Measurements from ENCODE around the gene DUSP12.

Gene DUSP12

DNA sequence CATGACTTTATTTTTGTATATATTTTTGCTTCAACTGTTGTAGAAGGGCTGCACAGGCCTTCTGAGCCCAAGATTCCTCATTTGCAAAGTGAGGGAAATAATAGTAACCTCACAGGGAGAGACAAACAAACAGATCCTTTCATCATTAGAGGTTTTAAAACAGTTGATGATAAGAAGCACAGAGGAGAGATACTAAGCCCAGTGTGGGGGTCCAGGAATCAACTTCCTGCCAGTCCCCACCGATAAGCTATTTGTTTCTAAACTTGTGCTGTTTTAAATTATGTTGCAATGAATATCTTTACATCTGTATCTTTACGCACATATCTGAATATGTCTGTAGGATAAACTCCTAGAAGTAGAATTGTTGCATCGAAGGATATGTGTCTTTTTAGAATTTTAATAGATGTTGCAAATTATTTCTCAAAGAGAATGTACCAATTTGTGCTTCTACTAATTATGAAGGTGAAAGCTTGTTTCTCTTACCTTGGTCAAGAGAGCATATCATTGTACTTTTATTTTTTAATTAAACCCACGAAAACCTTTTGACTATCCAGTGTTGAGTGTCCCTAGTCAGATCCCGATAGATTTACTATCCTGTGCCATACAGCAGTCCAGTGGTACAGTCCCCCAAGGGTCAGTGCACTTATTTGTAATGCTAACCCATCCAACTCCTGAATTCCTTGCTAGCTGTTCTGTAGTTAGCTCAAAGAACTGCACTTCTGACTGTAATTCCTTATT is 17.4 kb upstream of the DUSP12 start:
- CTCF ChIA-PET, result interaction anchor here (1.0 to 8.4 kb wide), 5 partner anchors 9 to 249 kb away, joined by 3 to 79 read pairs (median 4); no protein-coding TSS in a partner anchor
- DNase-seq (ENCODE audit: extremely low spot score), result no peak
- TF ChIP-seq, protein P1, sequence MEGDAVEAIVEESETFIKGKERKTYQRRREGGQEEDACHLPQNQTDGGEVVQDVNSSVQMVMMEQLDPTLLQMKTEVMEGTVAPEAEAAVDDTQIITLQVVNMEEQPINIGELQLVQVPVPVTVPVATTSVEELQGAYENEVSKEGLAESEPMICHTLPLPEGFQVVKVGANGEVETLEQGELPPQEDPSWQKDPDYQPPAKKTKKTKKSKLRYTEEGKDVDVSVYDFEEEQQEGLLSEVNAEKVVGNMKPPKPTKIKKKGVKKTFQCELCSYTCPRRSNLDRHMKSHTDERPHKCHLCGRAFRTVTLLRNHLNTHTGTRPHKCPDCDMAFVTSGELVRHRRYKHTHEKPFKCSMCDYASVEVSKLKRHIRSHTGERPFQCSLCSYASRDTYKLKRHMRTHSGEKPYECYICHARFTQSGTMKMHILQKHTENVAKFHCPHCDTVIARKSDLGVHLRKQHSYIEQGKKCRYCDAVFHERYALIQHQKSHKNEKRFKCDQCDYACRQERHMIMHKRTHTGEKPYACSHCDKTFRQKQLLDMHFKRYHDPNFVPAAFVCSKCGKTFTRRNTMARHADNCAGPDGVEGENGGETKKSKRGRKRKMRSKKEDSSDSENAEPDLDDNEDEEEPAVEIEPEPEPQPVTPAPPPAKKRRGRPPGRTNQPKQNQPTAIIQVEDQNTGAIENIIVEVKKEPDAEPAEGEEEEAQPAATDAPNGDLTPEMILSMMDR (IDR thresholded peaks at IDR 0.05; ENCODE audit: control extremely low read depth, extremely low read depth, low read depth, missing control alignments), result no peak
- POLR2A ChIA-PET, result no interaction called here

DNA sequence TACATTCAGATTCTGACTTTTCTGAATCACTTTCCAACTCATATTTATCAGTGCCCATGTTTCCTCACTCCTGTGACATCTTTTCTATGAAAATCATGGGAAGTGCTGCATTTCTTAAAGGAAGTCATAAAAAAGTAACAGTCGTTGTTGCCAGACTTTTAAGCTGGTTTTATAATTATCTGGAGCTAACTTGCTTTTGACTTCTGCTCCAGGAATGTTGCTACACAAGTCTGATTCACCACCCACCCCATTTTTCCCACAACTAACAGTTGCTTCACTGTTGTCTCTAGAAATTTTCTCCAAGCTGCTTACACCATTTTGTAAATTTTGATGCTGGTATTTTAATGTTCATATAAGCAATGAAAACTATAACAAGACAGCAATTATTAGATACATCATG is 16.1 kb upstream of the DUSP12 start:
- CTCF ChIA-PET, result interaction anchor here (1.0 to 8.4 kb wide), 5 partner anchors 21 to 251 kb away, joined by 3 to 79 read pairs (median 3); no protein-coding TSS in a partner anchor
- no peak for DNase-seq (ENCODE audit: extremely low spot score)
- POLR2A ChIA-PET, result no interaction called here
- TF ChIP-seq, protein P1 (IDR thresholded peaks at IDR 0.05; ENCODE audit: control extremely low read depth, extremely low read depth, low read depth, missing control alignments), result no peak

DNA sequence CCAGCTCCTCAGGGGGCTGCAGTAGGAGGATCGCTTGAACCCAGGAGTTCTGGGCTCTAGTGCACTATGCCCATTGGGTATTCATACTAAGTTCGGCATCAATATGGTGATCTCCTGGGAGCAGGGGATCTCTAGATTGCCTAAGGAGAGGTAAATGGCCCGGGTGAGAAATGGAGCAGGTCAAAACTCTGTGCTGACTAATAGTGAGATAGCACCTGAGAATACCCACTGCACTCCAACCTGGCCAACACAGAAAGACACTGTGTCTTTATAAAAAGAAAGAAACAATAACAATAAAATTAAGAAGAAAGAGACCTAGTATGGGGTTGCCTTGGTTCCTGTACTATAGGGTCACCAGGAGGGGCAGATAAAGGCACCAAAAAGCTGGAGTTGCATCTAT is 13.7 kb upstream of the DUSP12 start:
- POLR2A ChIA-PET, result no interaction called here
- TF ChIP-seq, protein P1 (IDR thresholded peaks at IDR 0.05; ENCODE audit: control extremely low read depth, extremely low read depth, low read depth, missing control alignments), result no peak
- DNase-seq (ENCODE audit: extremely low spot score), result no peak
- CTCF ChIA-PET, result interaction anchor here (0.8 to 8.4 kb wide), 5 partner anchors 13 to 251 kb away, joined by 3 to 79 read pairs (median 5); partner anchors contain the start of gene FCRLB

DNA sequence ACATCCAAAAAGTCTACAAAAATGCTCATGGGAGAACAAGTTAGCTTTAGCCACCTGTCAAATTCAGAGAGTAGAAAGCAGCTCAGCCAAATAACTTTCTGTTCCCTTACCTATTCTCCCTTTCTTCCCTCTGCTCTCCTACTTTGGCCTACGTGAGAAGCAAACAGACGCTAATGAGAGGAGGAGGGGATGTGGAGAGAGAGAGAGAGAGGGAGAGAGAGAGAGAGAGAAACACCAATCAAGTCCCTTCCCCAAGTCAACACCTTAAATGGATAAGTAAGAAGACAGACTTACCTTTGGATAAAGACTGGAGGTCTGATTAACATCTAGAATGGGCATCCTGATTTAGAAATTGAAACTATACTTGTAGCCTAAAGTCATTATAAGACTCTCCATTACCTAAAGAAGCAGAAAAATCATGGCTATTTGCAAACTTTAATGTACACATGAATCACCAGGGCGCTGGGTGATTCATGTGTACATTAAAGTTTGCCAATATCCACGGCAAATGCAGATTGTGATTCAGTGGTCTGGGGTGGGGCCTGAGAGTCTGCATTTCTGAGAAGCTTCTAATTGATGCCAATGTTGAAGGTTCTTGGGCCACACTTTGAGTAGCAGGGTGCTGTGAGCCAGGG is 13.1 kb upstream of the DUSP12 start:
- CTCF ChIA-PET, result interaction anchor here (0.8 to 8.4 kb wide), 11 partner anchors 9 to 301 kb away, joined by 3 to 79 read pairs (median 6); partner anchors contain the start of genes DUSP12 and FCRLB
- TF ChIP-seq, protein P1 (IDR thresholded peaks at IDR 0.05; ENCODE audit: control extremely low read depth, extremely low read depth, low read depth, missing control alignments), result no peak
- DNase-seq (ENCODE audit: extremely low spot score), result no peak
- POLR2A ChIA-PET, result no interaction called here

DNA sequence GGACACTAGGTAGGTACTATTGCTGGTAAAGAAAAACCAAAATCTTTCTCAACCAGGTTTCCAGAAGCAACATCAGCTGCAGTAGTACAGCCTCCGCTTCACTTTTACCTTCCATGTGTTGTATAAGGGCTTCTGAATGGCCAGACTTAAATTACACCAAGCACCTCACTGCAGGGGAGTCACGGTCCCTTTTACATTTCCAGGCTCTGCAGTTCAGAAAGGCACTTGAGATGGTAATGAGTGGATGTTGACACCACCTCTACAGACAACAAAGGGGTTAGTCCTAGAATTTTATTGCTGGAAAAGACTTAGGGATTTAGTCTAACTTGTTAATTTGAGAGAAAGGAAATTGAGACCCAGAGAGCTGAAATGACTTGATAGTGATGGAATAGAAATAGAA is 12.0 kb upstream of the DUSP12 start:
- no peak for DNase-seq (ENCODE audit: extremely low spot score)
- ChIA-PET POLR2A (interaction anchor here (0.5 kb wide), 1 partner anchor 1719 kb away, joined by 3 read pairs; no protein-coding TSS in a partner anchor), CTCF (interaction anchor here (1.0 to 8.4 kb wide), 15 partner anchors 10 to 347 kb away, joined by 3 to 79 read pairs (median 9); partner anchors contain the start of genes DUSP12, FCRLA and FCRLB)
- TF ChIP-seq, protein P1 (IDR thresholded peaks at IDR 0.05; ENCODE audit: control extremely low read depth, extremely low read depth, low read depth, missing control alignments), result no peak

DNA sequence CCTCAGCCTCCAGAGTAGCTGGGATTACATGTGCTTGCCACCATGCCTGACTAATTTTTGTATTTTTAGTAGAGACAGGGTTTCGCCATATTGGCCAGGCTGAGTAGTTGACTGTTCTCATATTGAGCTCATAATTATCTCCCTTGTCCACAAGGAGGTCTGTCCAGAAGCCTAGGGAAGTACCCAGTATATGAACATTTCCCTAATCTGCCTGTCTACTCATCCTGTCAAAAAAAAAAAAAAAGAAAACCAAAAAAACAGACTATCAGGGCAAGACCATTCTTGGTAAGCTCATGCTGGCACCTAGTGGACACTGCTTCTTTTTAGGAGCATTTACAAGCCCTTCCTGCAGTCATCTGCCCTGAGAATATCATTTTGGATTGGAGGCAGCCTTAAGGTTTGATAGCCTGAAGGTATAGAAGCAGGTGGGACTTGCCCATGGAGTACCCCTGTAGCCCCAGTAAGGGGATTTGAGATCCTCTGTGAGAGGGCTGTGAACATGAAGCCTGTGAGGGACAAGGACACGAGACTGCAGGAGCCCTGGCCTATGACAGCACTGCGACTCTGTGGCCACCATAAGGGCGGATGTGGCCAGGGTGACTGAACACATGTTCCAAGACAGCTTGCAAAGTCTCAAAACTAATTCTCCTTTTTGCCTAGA is 10.8 kb upstream of the DUSP12 start:
- CTCF ChIA-PET, result interaction anchor here (0.6 to 8.4 kb wide), 29 partner anchors 9 to 348 kb away, joined by 3 to 79 read pairs (median 4); partner anchors contain the start of genes DUSP12, FCRLA, FCRLB and HSPA6
- TF ChIP-seq, protein P1 (IDR thresholded peaks at IDR 0.05; ENCODE audit: control extremely low read depth, extremely low read depth, low read depth, missing control alignments), result peak; percentile 72
- peak; percentile 45 for DNase-seq (ENCODE audit: extremely low spot score)
- POLR2A ChIA-PET, result interaction anchor here (0.6 to 1.1 kb wide), 2 partner anchors 8 to 215 kb away, joined by 3 to 4 read pairs; no protein-coding TSS in a partner anchor

All from GM10248 (cell line).